VCaP (cell line): ENCODE data around the gene APOBEC3F.
"Not testable (repeated sequence)": the region's sequence is repeated elsewhere in the genome, so short reads cannot be mapped to it uniquely, and the experiment has no call there.

Experiments used
- H3K27ac ChIP-seq: fragments of 450-650 bp; 2 replicates; pipeline ENCODE4 v1.5.1; 2017
- TF ChIP-seq, protein P1 (sequence below): fragments of 450-650 bp; conservative IDR thresholded peaks from 2 replicates; pipeline ENCODE4 v1.5.1; 2017; ENCODE audit warnings: mild to moderate bottlenecking, moderate library complexity

APOBEC3F gene

DNA sequence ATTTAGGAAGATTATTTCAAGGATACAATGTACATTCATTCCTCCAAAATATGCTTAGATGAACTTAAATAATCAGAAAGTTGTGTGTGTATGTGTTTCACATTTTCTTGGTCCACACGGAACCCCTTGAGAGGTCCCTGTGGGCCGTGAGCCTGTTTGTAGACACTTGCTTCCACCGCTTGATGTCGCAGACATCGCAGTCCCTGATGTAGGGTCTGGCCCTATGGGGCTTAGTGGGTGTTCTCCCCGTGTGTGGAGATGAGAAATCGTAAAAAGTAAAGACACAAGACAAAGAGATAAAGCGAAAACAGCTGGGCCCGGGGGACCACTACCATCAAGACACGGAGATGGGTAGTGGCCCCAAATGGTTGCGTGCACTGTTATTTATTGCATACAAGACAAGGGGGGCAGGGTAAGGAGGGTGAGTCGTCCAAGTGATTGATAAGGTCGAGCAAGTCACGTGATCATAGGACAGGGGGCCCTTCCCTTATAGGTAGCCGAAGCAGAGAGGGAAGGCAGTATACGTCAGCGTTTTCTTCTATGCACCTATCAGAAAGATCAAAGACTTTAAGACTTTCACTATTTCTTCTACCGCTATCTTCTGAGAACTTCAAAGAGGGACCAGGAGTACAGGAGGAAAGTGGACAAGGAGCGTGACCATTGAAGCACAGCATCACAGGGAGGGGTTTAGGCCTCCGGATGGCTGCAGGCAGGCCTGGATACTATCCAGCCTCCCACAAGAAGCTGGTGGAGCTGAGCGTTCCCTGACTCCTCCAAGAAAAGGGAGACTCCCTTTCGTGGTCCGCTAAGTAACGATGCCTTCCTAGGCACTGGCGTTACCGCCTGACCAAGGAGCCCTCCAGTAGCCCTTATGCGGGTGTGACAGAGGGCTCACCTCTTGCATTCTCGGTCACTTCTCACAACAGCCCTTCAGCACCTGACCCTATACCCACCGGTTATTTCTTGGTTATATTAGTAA, 27.8 kb upstream of the APOBEC3F start:
- TF ChIP-seq, protein P1, sequence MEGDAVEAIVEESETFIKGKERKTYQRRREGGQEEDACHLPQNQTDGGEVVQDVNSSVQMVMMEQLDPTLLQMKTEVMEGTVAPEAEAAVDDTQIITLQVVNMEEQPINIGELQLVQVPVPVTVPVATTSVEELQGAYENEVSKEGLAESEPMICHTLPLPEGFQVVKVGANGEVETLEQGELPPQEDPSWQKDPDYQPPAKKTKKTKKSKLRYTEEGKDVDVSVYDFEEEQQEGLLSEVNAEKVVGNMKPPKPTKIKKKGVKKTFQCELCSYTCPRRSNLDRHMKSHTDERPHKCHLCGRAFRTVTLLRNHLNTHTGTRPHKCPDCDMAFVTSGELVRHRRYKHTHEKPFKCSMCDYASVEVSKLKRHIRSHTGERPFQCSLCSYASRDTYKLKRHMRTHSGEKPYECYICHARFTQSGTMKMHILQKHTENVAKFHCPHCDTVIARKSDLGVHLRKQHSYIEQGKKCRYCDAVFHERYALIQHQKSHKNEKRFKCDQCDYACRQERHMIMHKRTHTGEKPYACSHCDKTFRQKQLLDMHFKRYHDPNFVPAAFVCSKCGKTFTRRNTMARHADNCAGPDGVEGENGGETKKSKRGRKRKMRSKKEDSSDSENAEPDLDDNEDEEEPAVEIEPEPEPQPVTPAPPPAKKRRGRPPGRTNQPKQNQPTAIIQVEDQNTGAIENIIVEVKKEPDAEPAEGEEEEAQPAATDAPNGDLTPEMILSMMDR: no peak
- H3K27ac ChIP-seq: no peak overlapping the region

DNA sequence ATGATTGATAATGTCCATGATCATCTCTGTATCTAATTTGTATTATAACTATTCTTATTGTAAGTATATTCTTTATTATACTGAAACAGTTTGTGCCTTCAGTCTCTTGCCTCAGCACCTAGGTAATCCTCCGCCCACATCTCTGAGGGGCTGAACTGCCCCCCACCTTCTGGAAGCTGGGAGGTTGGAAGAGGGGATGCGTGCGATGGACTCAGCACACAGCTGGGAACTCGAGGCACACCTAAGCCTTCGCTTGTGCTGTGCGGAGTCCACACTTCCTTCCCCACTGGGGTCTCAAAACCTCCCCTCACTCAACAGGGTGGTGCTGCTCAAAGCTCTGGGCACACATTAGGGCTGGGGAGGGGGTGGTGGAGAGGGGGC, 27.1 kb upstream of the APOBEC3F start:
- not testable (repeated sequence) for H3K27ac ChIP-seq

DNA sequence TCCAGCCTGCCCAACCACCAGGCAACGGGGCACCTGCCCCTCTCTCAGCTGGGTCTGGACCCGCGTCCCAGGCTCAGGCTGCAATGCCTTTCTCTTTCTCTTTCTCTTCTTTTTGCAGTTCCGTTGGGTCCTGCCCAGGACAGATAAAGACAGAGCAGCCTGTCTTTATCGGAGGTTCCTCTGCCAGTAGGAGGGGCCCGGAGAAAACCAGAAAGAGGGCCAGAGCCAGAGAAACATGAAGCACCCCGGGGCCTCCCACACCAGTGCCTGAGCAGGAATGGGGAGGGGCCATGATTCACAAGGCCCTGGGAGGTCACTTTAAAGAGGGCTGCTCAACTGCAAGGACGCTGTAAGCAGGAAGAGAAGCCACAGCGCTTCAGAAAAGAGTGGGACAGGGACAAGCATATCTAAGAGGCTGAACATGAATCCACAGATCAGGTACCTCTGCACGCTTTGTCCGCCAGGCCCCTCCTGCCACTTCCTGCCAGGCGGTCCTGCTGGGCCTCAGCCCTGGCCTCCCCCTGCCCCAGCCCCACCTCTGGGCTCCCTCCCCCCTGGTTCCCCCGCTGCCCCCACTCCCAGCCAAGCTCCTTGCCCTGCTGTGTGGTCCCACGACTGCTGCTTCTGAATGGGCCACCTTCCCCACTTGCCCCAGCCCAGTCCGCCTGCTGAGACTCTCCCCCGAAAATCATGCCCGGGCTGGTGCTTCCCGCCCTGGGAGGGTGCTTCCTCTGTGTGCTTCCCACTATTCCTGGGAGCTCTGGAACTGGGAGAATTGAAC, 26.5 kb upstream of the APOBEC3F start, which contains the start of gene APOBEC3C:
TSS of gene APOBEC3C (plus strand) at position 316 of the 781 bp plus-strand sequence. CDS start at position 422, 106 bp downstream.
- TF ChIP-seq, protein P1: no peak
- H3K27ac ChIP-seq: no peak within 1 kb of the TSS

DNA sequence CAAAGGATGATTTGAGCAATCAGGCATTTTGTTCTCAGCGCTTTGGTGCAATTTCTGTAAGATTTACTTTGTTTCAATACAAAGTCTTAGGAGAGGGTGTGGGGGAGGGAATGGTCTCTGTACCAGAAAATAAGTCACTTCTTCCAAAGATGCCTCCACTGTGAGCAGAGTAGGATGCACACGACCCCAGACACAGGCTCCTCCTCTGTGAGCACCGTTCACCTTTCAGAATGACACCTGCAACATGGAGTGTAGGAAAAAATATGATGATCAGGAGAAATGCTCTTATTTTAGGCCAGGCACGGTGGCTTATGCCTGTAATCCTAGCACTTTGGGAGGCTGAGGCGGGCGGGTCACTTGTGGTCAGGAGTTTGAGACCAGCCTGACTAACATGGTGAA, 25.9 kb upstream of the APOBEC3F start:
- H3K27ac ChIP-seq: not testable (repeated sequence)

DNA sequence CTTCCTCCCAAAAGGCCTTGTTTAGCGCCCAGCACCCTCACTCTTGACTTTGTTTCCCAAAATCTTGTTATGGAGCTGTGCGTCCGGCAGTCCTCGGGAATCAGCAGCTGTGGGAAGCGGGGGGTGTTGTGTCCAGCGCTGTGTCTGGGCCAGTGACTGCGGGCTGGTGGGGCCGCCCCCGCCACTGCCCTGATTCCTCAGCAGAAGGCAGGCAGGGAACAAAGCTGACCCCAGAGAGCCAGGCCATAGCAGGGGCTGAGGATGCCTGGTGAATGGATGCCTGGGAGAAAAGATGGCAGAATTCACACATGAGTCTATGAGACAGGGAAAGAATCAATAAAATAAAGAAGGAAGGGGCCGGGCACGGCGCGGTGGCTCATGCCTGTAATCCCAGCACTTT, 24.1 kb upstream of the APOBEC3F start:
- TF ChIP-seq, protein P1: no peak
- H3K27ac ChIP-seq: no peak overlapping the region

DNA sequence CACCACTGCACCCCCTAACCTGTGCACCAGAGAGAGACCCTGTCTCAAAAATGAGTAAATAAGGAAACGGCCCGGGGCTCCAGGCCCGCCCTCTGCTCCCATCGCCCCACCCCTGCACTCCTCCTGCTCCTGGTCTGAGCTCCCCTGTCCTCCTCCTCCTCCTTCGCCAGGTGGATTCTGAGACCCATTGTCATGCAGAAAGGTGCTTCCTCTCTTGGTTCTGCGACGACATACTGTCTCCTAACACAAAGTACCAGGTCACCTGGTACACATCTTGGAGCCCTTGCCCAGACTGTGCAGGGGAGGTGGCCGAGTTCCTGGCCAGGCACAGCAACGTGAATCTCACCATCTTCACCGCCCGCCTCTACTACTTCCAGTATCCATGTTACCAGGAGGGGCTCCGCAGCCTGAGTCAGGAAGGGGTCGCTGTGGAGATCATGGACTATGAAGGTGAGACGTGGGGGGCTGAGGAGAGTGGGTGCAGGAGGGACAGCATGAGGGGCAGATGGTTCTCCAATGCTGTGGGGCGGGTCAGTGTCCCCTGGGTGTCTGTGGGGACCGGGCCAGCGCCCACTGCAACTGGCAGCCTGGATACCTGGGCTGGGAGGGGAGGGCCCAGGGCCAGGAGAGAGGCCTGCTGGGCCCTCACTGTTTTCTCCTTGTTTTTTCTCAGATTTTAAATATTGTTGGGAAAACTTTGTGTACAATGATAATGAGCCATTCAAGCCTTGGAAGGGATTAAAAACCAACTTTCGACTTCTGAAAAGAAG, 22.9 kb upstream of the APOBEC3F start:
- no peak overlapping the region for H3K27ac ChIP-seq
- TF ChIP-seq, protein P1: no peak

DNA sequence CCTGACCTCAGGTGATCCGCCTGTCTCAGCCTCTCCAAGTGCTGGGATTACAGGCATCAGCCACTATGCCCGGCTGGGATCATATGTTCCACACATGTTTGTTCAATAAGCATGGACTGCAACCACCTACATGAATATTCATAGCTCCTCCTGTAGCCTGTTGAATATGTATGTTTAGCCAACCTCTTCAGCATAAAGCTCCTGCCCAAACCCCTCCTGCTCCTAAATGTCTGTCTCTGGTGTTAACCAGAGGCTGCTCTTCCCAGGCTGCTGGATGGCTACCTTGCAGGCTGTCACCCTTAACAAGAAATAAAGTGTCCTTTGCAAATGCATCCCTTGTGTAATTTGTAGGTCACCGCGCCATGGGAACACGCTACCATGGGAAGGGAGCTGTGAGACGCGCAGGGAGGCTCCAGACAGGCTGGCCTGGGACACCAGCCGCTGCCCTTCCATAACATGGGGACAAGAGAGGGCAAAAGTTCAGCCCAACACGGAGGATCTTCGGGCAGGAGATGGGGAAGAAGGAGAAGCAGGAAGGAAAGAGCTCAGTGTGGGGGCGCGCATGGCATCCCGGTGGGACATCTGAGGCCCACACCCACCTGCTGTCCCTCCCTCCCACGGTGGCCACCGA, 20.5 kb upstream of the APOBEC3F start:
- not testable (repeated sequence) for H3K27ac ChIP-seq

DNA sequence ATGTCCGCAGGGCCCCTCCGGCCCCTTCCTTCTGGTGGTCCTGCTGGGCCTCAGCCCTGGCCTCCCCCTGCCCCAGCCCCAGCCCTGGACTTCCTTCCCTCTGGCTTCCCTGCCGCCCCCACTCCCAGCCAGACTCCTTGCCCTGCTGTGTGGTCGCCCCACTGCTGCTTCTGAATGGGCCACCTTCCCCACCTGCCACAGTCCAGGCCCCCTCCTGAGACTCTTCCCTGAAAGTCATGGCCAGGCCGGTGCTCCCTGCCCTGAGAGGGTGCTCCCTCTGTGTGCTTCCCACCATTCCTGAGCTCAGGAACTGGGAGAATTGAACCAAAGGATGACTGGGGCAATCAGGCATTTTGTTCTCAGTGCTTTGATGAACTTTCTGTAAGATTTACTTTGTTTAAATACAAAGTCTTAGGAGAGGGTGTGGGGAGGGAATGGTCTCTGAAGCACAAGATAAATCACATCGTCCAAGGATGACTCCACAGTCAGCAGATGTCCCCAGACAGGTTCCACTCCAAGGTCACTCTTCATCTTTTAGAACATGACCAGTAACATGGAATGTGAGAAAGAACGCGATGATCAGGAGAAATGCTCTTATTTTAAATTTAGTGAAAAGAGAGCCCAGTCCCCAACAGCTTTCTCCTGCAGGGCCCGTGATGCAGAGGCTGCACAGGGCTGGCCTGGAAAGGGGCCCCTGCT, 19.0 kb upstream of the APOBEC3F start:
- TF ChIP-seq, protein P1: no peak
- 0 out of 2 replicates have a peak overlapping the region, but pooled peaks have one; percentile 28 for H3K27ac ChIP-seq
